Activated naive CD8-positive, alpha-beta T cell treated with anti-CD3 and anti-CD28 coated beads, Interleukin-2, amount 10 ng/mL, durations not matched to agents 7 days and 5 days (primary cell): Measurements from ENCODE around the gene ST6GAL1. TPM values are rescaled to one million over a fixed set of nuclear protein-coding genes. Genes with fewer than 3 reads are reported as not detected.
"Not testable (repeated sequence)": the region's sequence is repeated elsewhere in the genome, so short reads cannot be mapped to it uniquely, and the experiment has no call there.

Experiments
- ATAC-seq: fragments of 150-1000 bp; cut with Tn5 transposase; one replicate; pipeline ENCODE4 v1.10.0; 2021; ENCODE audit warnings: low read depth, moderate library complexity
- POLR2A ChIA-PET: fragments of 350-600 bp; sonication (Branson Sonifier 250); formaldehyde crosslinking; loops from one replicate; lab custom pipeline; 2021; ENCODE audit warnings: antibody characterized with exemption; lab: Charles Lee
- DNase-seq: peaks from one replicate; pipeline ENCODE4 v3.0.0; 2021
- H3K27ac Mint-ChIP-seq: one replicate; pipeline ENCODE4 v1.8.0; 2022; ENCODE audit warnings: mild to moderate bottlenecking, mixed read lengths
- H3K27me3 Mint-ChIP-seq: one replicate; pipeline ENCODE4 v1.8.0; 2022; ENCODE audit warnings: mild to moderate bottlenecking, moderate library complexity, mixed read lengths
- H3K36me3 Mint-ChIP-seq: one replicate; pipeline ENCODE4 v1.8.0; 2021; ENCODE audit warnings: mild to moderate bottlenecking, mixed read lengths
- H3K4me1 Mint-ChIP-seq: one replicate; pipeline ENCODE4 v1.8.0; 2021; ENCODE audit warnings: mixed read lengths
- H3K4me3 Mint-ChIP-seq: one replicate; pipeline ENCODE4 v1.8.0; 2022; ENCODE audit warnings: mild to moderate bottlenecking, moderate library complexity, mixed read lengths
- H3K9me3 Mint-ChIP-seq: one replicate; pipeline ENCODE4 v1.8.0; 2021; ENCODE audit warnings: mixed read lengths
- total RNA-seq, 2 experiments: library from RNA; stranded (reverse); gene quantifications; one replicate each; pipeline ENCODE4 v1.2.3, GENCODE V29; 2021

Gene ST6GAL1
- total RNA-seq, 2 experiments from 2014 or later, result 142 to 150 TPM

DNA sequence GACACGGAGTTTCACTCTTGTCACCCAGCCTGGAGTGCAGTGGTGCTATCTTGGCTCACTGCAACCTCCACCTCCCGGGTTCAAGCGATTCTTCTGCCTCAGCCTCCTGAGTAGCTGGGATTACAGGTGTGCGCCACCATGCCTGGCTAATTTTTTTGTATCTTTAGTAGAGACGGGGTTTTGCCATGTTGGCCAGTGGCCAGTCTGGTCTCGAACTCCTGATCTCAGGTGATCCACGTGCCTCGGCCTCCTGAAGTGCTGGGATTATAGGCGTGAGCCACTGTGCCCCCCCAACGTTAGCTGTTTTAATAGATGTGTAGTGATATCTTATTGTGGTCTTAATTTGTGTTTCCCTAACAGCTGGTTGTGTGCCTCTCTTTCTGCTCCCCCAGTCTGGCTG lies 40.8 kb downstream of the ST6GAL1 start:
- not testable (repeated sequence) for H3K27me3 Mint-ChIP-seq, H3K4me3 Mint-ChIP-seq, H3K27ac Mint-ChIP-seq, DNase-seq, ATAC-seq, H3K9me3 Mint-ChIP-seq
- POLR2A ChIA-PET, result interaction anchor here (1.3 kb wide), 1 partner anchor 40 kb away, joined by 3 read pairs; the partner anchor contains the start of gene ST6GAL1
- peaks cover 62% of the 10 kb centered on the region for H3K36me3 Mint-ChIP-seq
- H3K4me1 Mint-ChIP-seq, result peaks cover 28% of the 10 kb centered on the region

DNA sequence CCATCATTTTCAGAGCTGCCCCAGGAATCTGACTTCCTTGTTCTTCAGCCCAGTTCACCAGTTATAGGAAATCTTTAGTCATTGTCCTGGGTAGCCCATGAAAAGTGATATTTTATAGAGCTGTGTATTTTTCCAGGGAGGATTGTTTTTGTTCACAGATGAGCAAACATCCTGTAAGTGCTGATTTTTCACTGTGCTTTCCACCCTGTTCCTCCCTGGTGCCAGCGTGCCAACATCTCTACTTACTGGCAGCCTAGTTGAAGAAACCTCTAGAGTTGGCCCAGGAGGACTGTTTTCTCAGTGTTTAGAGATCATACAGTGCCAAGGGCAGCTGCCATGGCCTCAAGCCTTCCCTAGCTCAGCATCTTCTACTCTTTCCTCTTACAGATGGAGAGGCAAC lies 41.3 kb downstream of the ST6GAL1 start:
- ATAC-seq, result no peak
- H3K36me3 Mint-ChIP-seq, result peaks cover 59% of the 10 kb centered on the region
- H3K27ac Mint-ChIP-seq, result no peak overlapping the region
- no peaks in the 10 kb centered on the region for H3K27me3 Mint-ChIP-seq
- POLR2A ChIA-PET, result no interaction called here
- no peaks in the 10 kb centered on the region for H3K9me3 Mint-ChIP-seq
- peaks cover 28% of the 10 kb centered on the region for H3K4me1 Mint-ChIP-seq
- DNase-seq, result no peak
- no peak overlapping the region for H3K4me3 Mint-ChIP-seq

DNA sequence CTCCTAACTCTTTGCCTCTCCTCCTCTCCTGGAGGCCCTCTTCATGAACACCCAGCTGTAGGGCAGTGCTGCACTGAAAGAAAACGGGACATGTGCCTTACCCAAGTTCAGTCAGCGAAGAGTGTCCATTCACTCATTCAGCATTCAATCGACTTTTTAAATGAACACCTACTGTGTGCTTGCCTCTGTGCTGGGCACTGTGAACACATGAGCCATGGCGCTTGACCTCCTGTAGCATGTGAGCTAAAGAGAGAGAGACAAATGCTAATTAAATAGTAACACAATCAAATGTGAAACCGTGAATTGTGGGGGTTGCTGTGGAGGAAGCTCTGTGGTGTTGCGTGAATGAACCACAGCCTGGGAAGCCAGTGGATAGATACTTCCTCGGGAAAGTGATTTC lies 43.4 kb downstream of the ST6GAL1 start:
- H3K27me3 Mint-ChIP-seq, result no peaks in the 10 kb centered on the region
- H3K36me3 Mint-ChIP-seq, result peaks cover 54% of the 10 kb centered on the region
- H3K27ac Mint-ChIP-seq, result no peak overlapping the region
- no peak overlapping the region for H3K4me3 Mint-ChIP-seq
- peaks cover 20% of the 10 kb centered on the region for H3K4me1 Mint-ChIP-seq
- DNase-seq (no peak), ATAC-seq (no peak)
- POLR2A ChIA-PET, result interaction anchor here (0.9 kb wide), 1 partner anchor 27 kb away, joined by 7 read pairs; no protein-coding TSS in a partner anchor
- no peaks in the 10 kb centered on the region for H3K9me3 Mint-ChIP-seq

DNA sequence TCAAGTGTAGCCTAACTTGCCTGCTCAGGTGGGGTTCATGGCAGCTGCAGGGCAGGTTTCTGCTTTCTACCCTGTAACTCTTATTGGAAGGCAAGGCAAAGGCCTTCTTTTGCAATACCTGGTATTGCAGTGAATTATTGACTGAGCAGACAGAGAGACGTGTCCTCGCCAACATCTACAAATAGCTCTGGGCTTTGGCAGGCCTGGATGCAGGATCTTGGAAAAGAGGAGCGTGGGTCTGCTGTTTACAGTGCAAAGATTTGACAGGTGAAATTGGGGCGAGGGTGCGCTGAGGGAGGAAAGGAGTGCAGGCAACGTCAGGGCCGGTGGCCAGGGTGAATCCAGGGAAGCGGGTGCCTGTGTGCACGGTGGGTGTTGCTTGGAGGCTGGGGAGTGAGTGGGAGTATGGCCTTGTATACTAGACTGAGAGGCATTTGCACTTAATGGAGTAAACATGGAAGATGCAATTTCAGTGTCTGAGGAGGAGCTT lies 44.5 kb downstream of the ST6GAL1 start:
- Mint-ChIP-seq H3K27me3 (no peaks in the 10 kb centered on the region), H3K9me3 (no peaks in the 10 kb centered on the region), H3K27ac (no peak overlapping the region), H3K36me3 (peaks cover 51% of the 10 kb centered on the region), H3K4me1 (peaks cover 16% of the 10 kb centered on the region), H3K4me3 (no peak overlapping the region)
- POLR2A ChIA-PET, result interaction anchor here (0.9 kb wide), 1 partner anchor 26 kb away, joined by 7 read pairs; no protein-coding TSS in a partner anchor
- no peak for DNase-seq
- ATAC-seq, result no peak

DNA sequence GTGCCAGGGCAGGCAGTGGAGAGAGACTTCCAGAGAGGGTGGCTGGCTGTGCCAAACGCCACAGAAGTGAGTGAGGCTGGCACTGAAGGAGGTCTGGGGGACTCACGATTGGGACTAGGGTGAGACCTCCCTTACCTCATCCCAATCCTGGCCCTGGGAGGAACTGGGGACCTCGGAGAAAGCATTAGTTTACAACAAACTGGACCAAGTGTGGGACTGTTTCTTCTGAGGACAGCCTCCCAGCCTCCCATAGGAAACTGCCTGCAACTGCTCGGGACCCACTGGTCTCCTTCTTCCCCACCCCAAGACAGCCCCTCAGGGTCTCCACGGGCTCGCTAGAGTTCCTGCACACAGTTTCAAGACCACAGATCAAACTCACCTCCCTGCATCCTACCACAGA lies 45.4 kb downstream of the ST6GAL1 start:
- no peak overlapping the region for H3K4me3 Mint-ChIP-seq
- H3K27ac Mint-ChIP-seq, result peak overlapping the region; percentile 9
- no peaks in the 10 kb centered on the region for H3K27me3 Mint-ChIP-seq
- peaks cover 49% of the 10 kb centered on the region for H3K36me3 Mint-ChIP-seq
- ATAC-seq, result no peak
- DNase-seq, result no peak
- POLR2A ChIA-PET, result interaction anchor here (0.6 kb wide), 1 partner anchor 10 kb away, joined by 3 read pairs; no protein-coding TSS in a partner anchor
- no peaks in the 10 kb centered on the region for H3K9me3 Mint-ChIP-seq
- peaks cover 14% of the 10 kb centered on the region for H3K4me1 Mint-ChIP-seq

DNA sequence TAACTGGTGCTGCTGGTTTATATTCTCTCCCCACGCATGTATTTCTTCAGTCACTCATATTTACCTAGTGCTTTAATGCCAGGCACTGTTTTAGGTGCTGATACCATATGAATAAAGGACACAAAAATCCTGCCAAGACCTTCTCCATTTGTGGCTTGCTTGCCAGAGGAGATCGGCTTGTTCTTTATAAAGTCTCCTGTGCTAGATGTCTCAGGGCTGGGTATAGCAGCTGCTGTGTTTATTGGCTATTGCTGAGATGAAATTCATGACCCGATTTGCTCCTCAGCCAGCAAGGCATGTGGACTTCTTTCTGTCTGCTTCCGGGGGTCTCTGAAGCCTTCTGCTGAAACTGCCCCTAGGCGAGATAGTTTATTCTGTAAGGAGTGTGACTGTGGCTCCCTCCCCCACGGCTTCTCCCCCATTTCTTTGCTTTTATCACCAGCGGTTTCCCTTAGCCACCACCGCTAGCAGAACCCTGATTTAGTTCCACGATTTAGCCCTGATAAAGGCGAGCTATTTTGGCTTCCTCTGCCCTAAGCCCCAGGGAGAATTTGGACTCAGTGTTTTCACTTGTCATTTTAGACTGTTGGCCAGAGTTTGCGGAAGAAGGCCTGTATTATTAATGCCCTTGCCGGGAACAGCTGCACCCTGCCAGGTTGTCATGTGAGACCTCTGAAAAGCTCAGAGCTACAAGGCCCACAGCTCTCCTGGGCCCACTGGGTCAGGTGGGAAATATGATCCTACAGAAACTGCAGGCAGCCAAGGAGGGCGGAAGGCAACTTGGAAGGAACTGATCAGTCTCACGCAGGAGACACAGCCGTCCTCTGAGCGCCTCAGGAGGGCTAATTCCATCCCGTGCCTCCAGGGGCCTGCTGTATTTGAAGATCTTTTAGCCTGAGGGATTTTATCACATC lies 46.8 kb downstream of the ST6GAL1 start:
- POLR2A ChIA-PET, result no interaction called here

DNA sequence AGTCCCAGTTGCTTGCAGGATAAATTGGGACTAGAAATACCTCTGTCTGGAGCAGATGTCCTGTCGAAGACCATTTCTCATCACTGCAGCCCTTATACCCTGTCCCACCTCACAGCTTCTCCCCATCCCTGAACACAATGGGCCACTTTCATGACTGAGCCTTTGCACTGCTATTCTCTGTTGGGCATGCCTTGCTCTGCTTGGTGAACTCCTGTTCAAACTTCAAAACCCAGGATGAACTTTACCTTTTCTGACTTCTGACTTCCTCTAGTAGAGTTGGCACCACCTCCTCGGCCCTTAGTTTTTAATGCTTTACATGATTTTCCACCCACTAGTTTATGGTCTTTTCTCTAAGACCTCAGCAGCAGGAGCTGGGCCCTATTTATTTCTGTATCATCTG lies 48.4 kb downstream of the ST6GAL1 start:
- Mint-ChIP-seq H3K4me3 (no peak overlapping the region), H3K36me3 (peaks cover 38% of the 10 kb centered on the region), H3K27ac (no peak overlapping the region), H3K4me1 (peaks cover 9% of the 10 kb centered on the region), H3K9me3 (no peaks in the 10 kb centered on the region), H3K27me3 (no peaks in the 10 kb centered on the region)
- ATAC-seq (no peak), DNase-seq (no peak)
- POLR2A ChIA-PET, result no interaction called here

More for the DNA sequence above, 46.8 kb downstream of the ST6GAL1 start:
- ATAC-seq (no peak), DNase-seq (no peak)
- Mint-ChIP-seq H3K27me3 (no peaks in the 10 kb centered on the region), H3K4me3 (no peak overlapping the region), H3K36me3 (peaks cover 45% of the 10 kb centered on the region), H3K4me1 (peaks cover 16% of the 10 kb centered on the region), H3K9me3 (no peaks in the 10 kb centered on the region), H3K27ac (no peak overlapping the region)

DNA sequence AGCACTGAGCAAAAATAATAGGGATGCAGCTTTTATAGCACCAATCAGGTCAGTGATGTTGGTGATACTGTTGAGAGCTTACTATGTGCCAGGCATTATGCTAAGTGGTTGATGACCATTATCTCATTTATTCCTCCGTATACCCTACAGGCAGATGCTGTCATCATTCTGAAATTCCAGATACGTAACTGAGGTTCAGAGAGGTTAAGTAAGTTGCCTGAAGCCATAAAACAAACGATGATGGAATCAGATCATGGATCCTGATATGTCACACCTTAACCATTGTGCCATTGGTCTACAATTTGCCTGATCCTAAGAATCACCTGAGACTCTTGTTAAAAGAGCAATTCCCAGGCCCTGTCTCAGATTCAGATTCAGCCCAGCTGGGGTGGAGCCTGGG lies 49.5 kb downstream of the ST6GAL1 start:
- Mint-ChIP-seq H3K36me3 (peaks cover 42% of the 10 kb centered on the region), H3K4me3 (no peak overlapping the region)

DNA sequence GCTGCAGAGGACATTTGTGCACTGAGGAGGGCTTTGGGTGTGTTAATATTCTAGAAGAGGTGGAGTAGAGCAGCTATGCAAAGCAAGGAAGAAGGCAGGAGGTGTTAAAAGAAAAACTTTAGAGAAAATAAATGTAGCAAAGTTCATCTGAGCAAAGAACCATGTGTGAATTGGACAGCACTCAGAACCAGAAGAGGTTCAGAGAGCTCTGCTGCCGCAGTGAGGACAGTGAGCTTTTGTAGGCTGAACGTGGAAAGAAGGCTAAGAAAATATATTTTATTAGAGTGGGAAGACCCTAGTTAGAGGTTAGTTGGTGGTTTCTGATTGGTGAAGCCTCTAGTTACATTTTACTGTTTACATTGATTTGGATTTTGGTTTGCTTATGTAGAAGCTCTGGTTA lies 50.7 kb downstream of the ST6GAL1 start:
- ATAC-seq (no peak), DNase-seq (no peak)
- H3K27me3 Mint-ChIP-seq, result no peaks in the 10 kb centered on the region
- H3K9me3 Mint-ChIP-seq, result no peaks in the 10 kb centered on the region
- H3K36me3 Mint-ChIP-seq, result peaks cover 43% of the 10 kb centered on the region
- no peak overlapping the region for H3K27ac Mint-ChIP-seq
- POLR2A ChIA-PET, result no interaction called here
- H3K4me1 Mint-ChIP-seq, result peaks cover 8% of the 10 kb centered on the region
- H3K4me3 Mint-ChIP-seq, result no peak overlapping the region

More for the DNA sequence above, 49.5 kb downstream of the ST6GAL1 start:
- Mint-ChIP-seq H3K4me1 (peaks cover 4% of the 10 kb centered on the region), H3K27me3 (no peaks in the 10 kb centered on the region), H3K27ac (no peak overlapping the region), H3K9me3 (no peaks in the 10 kb centered on the region)
- POLR2A ChIA-PET, result interaction anchor here (0.7 kb wide), 1 partner anchor 205 kb away, joined by 4 read pairs; no protein-coding TSS in a partner anchor
- ATAC-seq (no peak), DNase-seq (no peak)

DNA sequence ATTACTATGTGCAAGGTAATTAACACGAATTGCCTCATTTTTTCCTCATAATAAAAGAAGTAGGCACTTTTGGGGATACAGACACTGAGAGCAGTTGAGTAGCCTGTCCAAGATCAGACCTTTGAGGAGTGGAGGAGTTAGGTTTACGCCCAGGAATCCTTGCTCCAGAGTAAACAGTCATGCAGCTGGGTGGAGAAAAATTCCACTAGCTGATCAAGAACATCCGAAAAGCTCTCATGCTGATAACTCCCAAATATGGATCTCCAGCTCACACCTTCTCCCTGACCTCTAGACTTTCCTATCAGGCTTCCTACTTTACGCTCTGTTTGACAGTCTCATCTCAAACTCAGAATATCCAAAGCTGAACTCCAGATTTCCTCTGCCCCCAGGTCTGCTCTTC lies 53.3 kb downstream of the ST6GAL1 start:
- H3K4me3 Mint-ChIP-seq, result no peak overlapping the region
- peaks cover 10% of the 10 kb centered on the region for H3K4me1 Mint-ChIP-seq
- H3K36me3 Mint-ChIP-seq, result peaks cover 47% of the 10 kb centered on the region

DNA sequence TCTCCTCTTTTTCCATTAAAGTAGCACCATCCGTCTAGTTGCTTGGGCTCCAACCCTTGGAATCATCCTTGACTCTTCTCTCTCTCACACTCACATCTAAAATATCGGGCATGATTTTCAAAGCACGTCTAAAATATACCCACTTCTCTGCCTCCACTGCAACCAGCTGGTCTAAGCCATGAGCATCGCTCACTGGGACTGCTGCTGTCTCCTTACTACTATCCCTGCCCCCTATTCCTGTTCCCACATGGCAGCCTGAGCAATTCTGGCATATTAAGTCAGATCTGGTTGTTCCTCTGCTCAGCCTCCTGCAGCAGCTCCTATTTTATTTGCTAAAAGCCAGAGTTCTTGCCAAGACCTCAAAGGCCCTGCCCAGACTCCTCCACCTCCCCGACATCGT lies 53.7 kb downstream of the ST6GAL1 start:
- ATAC-seq (no peak), DNase-seq (no peak)
- Mint-ChIP-seq H3K27ac (peak overlapping the region; percentile 4), H3K36me3 (peaks cover 45% of the 10 kb centered on the region), H3K4me1 (peaks cover 11% of the 10 kb centered on the region), H3K9me3 (no peaks in the 10 kb centered on the region), H3K4me3 (no peak overlapping the region), H3K27me3 (no peaks in the 10 kb centered on the region)
- POLR2A ChIA-PET, result no interaction called here

More for the DNA sequence above, 53.3 kb downstream of the ST6GAL1 start:
- no peaks in the 10 kb centered on the region for H3K9me3 Mint-ChIP-seq
- ATAC-seq, result no peak
- no peaks in the 10 kb centered on the region for H3K27me3 Mint-ChIP-seq
- H3K27ac Mint-ChIP-seq, result peak overlapping the region; percentile 4
- POLR2A ChIA-PET, result no interaction called here
- no peak for DNase-seq

DNA sequence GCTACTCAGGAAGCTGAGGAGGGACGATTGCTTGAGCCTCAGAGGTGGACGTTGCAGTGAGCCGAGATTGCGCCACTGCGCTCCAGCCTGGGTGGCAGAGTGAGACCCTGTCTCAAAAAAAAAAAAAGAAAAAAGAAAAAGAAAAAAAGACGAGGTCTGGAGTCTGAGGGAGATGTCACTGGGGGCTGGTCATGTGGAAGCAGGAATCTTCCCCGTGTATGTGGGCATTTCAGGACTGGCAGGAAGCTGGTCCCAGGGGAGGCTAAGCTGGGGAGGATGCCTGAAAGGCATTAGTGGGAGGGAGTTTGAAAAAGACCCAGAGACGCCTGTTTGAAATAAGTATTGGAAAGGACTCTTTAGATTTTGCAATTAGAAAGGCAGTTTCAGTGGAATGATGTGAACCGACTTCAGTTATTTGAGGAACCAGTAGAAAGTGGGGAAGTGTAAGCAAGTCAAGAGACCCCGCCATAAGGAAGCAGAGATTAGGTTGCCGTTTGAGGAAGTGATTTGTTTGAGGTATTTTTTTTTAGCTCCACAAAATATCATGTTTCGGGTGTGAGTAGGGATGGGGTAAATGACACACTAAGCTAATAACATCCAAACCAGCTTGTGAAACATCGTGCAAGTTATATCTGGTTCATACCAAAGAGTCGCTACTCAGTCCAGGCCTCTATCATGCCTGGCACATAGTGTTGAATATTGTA lies 55.5 kb downstream of the ST6GAL1 start:
- Mint-ChIP-seq H3K36me3 (peaks cover 52% of the 10 kb centered on the region), H3K9me3 (no peaks in the 10 kb centered on the region), H3K4me3 (no peak overlapping the region), H3K27ac (no peak overlapping the region), H3K27me3 (no peaks in the 10 kb centered on the region), H3K4me1 (peaks cover 11% of the 10 kb centered on the region)
- ATAC-seq, result no peak
- POLR2A ChIA-PET, result interaction anchor here (0.5 to 1.2 kb wide), 4 partner anchors 8 to 154 kb away, joined by 3 read pairs; no protein-coding TSS in a partner anchor
- DNase-seq, result no peak

DNA sequence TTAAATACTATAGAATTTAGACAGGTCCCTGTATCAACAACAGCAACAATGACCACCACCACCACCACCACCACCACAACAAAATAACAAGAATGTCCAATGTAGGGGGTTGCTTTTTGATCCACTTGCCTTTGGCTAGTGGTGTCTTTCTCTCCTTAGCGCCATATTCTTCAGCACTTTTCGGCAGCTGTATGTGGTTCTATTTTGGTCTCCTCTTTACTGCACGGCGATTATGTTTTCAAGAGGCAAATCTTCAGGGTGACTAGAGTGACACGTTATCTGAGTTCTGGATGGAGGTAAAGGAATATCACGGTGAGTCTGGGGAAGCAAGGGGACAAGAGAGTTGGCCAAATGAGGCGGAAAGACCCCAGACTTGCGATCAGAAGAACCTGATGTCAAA lies 56.1 kb downstream of the ST6GAL1 start:
- peaks cover 11% of the 10 kb centered on the region for H3K4me1 Mint-ChIP-seq
- H3K4me3 Mint-ChIP-seq, result no peak overlapping the region
- no peak for ATAC-seq
- peaks cover 57% of the 10 kb centered on the region for H3K36me3 Mint-ChIP-seq
- DNase-seq, result no peak
- no peak overlapping the region for H3K27ac Mint-ChIP-seq
- POLR2A ChIA-PET, result interaction anchor here (0.7 to 1.0 kb wide), 2 partner anchors 9 to 153 kb away, joined by 3 read pairs; no protein-coding TSS in a partner anchor
- no peaks in the 10 kb centered on the region for H3K9me3 Mint-ChIP-seq
- H3K27me3 Mint-ChIP-seq, result no peaks in the 10 kb centered on the region
